ENCODE measurements around the gene CCR6. TPM values are rescaled to one million over a fixed set of nuclear protein-coding genes. Genes with fewer than 3 reads are reported as not detected.

Gene CCR6
- total RNA-seq, 1 experiment from 2014 or later: not detected

DNA sequence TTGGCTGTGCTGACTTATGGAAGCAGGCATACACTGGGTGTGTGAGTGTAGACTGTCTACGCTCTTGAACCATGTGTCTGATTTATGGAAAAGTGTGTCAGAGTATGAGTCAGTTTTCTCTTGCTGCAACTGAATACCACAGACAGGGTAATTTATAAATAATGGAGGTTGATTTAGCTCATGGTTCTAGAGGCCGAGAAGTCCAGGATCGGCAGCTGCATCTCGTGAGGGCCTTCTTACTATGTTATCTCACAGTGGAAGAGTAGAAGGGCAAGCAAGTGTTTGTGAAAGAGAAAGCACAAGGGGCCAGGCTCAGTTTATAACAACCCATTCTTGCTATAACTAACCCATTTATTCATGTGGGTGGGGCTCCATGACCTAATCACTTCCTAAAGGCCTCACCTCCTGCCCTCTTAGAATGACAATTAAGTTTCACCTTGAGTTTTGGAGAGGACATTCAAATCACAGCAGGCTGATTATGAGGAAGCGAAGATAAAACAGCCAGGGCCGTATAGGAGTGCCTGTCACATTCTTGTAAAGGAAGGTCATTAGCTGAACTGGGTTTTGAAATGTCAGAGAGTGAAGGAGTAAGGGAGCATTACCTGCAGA lies 28.1 kb downstream of the CCR6 start:
- TF ChIP-seq, protein P1, sequence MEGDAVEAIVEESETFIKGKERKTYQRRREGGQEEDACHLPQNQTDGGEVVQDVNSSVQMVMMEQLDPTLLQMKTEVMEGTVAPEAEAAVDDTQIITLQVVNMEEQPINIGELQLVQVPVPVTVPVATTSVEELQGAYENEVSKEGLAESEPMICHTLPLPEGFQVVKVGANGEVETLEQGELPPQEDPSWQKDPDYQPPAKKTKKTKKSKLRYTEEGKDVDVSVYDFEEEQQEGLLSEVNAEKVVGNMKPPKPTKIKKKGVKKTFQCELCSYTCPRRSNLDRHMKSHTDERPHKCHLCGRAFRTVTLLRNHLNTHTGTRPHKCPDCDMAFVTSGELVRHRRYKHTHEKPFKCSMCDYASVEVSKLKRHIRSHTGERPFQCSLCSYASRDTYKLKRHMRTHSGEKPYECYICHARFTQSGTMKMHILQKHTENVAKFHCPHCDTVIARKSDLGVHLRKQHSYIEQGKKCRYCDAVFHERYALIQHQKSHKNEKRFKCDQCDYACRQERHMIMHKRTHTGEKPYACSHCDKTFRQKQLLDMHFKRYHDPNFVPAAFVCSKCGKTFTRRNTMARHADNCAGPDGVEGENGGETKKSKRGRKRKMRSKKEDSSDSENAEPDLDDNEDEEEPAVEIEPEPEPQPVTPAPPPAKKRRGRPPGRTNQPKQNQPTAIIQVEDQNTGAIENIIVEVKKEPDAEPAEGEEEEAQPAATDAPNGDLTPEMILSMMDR (conservative IDR thresholded peaks at IDR 0.05): no peak
- peak overlapping the region in 2 of 3 experiments; percentile 32 to 38; a peak in 2 of 7 replicates for H3K27ac Mint-ChIP-seq
- peaks cover 14% of the 10 kb centered on the region for H3K27me3 Mint-ChIP-seq (ENCODE audit: low read depth)
- no peaks in the 10 kb centered on the region for H3K23me2 ChIP-seq (ENCODE audit: insufficient read length, low read depth, low read length, poor library complexity, severe bottlenecking)
- no peaks in the 10 kb centered on the region; the same call in 1 of the 2 replicates for H3K27me3 ChIP-seq (ENCODE audit: insufficient read depth, low read length)
- no peak overlapping the region for H2AK5ac ChIP-seq (ENCODE audit: insufficient read length, low read length)
- H4K91ac ChIP-seq (ENCODE audit: insufficient read length, low read depth, low read length): no peak overlapping the region
- no peaks in the 10 kb centered on the region for H3K79me1 ChIP-seq (ENCODE audit: insufficient read depth, low read depth, low read length, poor library complexity, severe bottlenecking)
- H3K9ac ChIP-seq (ENCODE audit: extremely low read depth, insufficient read length, low read length): no peak overlapping the region
- WGBS (ENCODE audit: extremely low coverage, insufficient read length, low lambda C conversion rate): no CpG with 5 or more reads among the region's 6 CpGs
- peak; percentile 50 for DNase-seq
- H2BK15ac ChIP-seq (ENCODE audit: low read depth, low read length): no peak overlapping the region
- H2AFZ ChIP-seq (ENCODE audit: low read length): no peak overlapping the region
- no peak overlapping the region for H3K56ac ChIP-seq (ENCODE audit: insufficient read length, low read depth, low read length)
- H3K4me1 Mint-ChIP-seq: peaks cover 34 to 48% of the 10 kb centered on the region in 2 experiments
- no peak overlapping the region for H2BK20ac ChIP-seq (ENCODE audit: low read depth, low read length, poor library complexity, severe bottlenecking)
- no peak overlapping the region for H3T11ph ChIP-seq (ENCODE audit: low read length)
- H3K36me3 Mint-ChIP-seq (ENCODE audit: insufficient read depth in 1 of 3, low read depth in 3 of 3): peaks cover 0 to 13% (median 9%) of the 10 kb centered on the region in 3 experiments; a peak in 5 of 7 replicates
- no peak overlapping the region for H2BK5ac ChIP-seq (ENCODE audit: insufficient read length, low read length)
- H4K20me1 ChIP-seq (ENCODE audit: control insufficient read depth, insufficient read depth, insufficient read length): no peaks in the 10 kb centered on the region
- H4K8ac ChIP-seq (replicated peaks; ENCODE audit: insufficient read length, low read depth, low read length): no peak overlapping the region
- no peak overlapping the region for H3K4ac ChIP-seq (ENCODE audit: low read depth, low read length)
- H3K4me2 ChIP-seq (ENCODE audit: insufficient read depth, insufficient read length, low read length): no peak overlapping the region
- H3K14ac ChIP-seq (ENCODE audit: insufficient read depth, low read length): no peak overlapping the region
- H3K18ac ChIP-seq (ENCODE audit: insufficient read length, low read depth, low read length): peak overlapping the region; percentile 14
- H3K4me1 ChIP-seq (ENCODE audit: insufficient read depth, low read length): peaks cover 14% of the 10 kb centered on the region
- H3K23ac ChIP-seq (ENCODE audit: insufficient read length, low read depth, low read length): no peak overlapping the region
- H3K27ac ChIP-seq (ENCODE audit: insufficient read length, low read depth, low read length): no peak overlapping the region
- no peak overlapping the region for H3K4me3 Mint-ChIP-seq
- H2BK12ac ChIP-seq (ENCODE audit: insufficient read length, low read depth, low read length): no peak overlapping the region
- H2BK120ac ChIP-seq (ENCODE audit: low read depth, low read length, poor library complexity, severe bottlenecking): no peak overlapping the region
- H3K9me3 Mint-ChIP-seq: peaks cover 5 to 6% of the 10 kb centered on the region in 2 experiments; a peak in 4 of 5 replicates
- no peak overlapping the region for H4K5ac ChIP-seq (ENCODE audit: insufficient read length, low read depth, low read length)
- no peaks in the 10 kb centered on the region for H3K9me3 ChIP-seq (ENCODE audit: control insufficient read depth, low read depth, low read length)
- H3K79me2 ChIP-seq (ENCODE audit: insufficient read depth, low read length): no peaks in the 10 kb centered on the region
